Panc1 (cell line): ENCODE results near the gene UGT1A10. TPM values are rescaled to one million over a fixed set of nuclear protein-coding genes. Genes with fewer than 3 reads are reported as not detected.

Experiments used
- ATAC-seq: fragments of 200-7000 bp; cut with Tn5 transposase; 2 replicates; pipeline ENCODE4 v1.9.1; 2020; ENCODE audit warnings: mild to moderate bottlenecking, moderate library complexity
- BruUV-seq: library from RNA; stranded (reverse); fragments of 400-500 nt; replicated peaks from 2 replicates; lab custom pipeline; 2021; lab: Mats Ljungman, UMichigan
- CTCF ChIA-PET: fragments of 300-600 bp; sonication (Branson Sonifier 250); formaldehyde crosslinking; loops from one replicate; lab custom pipeline; 2022; ENCODE audit warnings: antibody characterized with exemption; lab: Charles Lee
- POLR2A ChIA-PET: fragments of 300-600 bp; sonication (Branson Sonifier 250); formaldehyde crosslinking; loops from one replicate; lab custom pipeline; 2022; ENCODE audit warnings: antibody characterized with exemption; lab: Charles Lee
- DNase-seq: peaks from one replicate; pipeline ENCODE4 v3.0.0-alpha.2; 2010; ENCODE audit warnings: low read depth, low spot score
- H3K27ac ChIP-seq: 2 replicates; pipeline ENCODE4 v1.5.1; 2011; ENCODE audit warnings: mild to moderate bottlenecking, low read length, inconsistent platforms
- H3K27me3 ChIP-seq: fragments of 200-500 bp; sonication (Bioruptor generic); 2 replicates; pipeline ENCODE4 v1.6.0; 2014; ENCODE audit warnings: low read length, inconsistent platforms; ENCODE audit not compliant: control insufficient read depth, insufficient read depth
- H3K36me3 ChIP-seq: fragments of 200-500 bp; sonication (Bioruptor generic); 2 replicates; pipeline ENCODE4 v1.5.1; 2014; ENCODE audit warnings: inconsistent platforms, mild to moderate bottlenecking, low read length, moderate library complexity; ENCODE audit not compliant: control insufficient read depth, insufficient read depth
- H3K4me1 ChIP-seq: 2 replicates; pipeline ENCODE4 v1.5.1; 2011; ENCODE audit warnings: inconsistent platforms, mild to moderate bottlenecking, low read length, moderate library complexity; ENCODE audit not compliant: control insufficient read depth, insufficient read depth
- H3K4me3 ChIP-seq, 2 experiments: 2 replicates each; pipeline ENCODE4 v1.5.1; 2011 to 2012; ENCODE audit warnings: low read depth in 2 of 2, low read length in 2 of 2, mild to moderate bottlenecking in 2 of 2, inconsistent platforms in 1 of 2, moderate library complexity in 1 of 2
- H3K9me3 ChIP-seq: fragments of 200-500 bp; sonication (Bioruptor generic); 2 replicates; pipeline ENCODE4 v1.5.1; 2014; ENCODE audit warnings: low read depth, mild to moderate bottlenecking, inconsistent platforms, low read length, moderate library complexity; ENCODE audit not compliant: control insufficient read depth, insufficient read depth
- CTCF ChIP-seq: fragments of 450-650 bp; IDR thresholded peaks from 2 replicates; pipeline ENCODE4 v1.5.1; 2017; ENCODE audit warnings: mild to moderate bottlenecking
- POLR2AphosphoS5 ChIP-seq: IDR thresholded peaks from 2 replicates; pipeline ENCODE4 v1.6.1; 2012; ENCODE audit warnings: mild to moderate bottlenecking, low read depth, low read length, moderate library complexity
- REST ChIP-seq, 2 experiments: IDR thresholded peaks; 2 replicates each; pipeline ENCODE4 v1.6.1; 2011 to 2012; ENCODE audit warnings: low read depth in 2 of 2, control low read depth in 1 of 2, low read length in 1 of 2, mild to moderate bottlenecking in 1 of 2, moderate library complexity in 1 of 2; ENCODE audit not compliant: insufficient read depth in 1 of 2
- SIN3A ChIP-seq: IDR thresholded peaks from 2 replicates; pipeline ENCODE4 v1.6.1; 2012; ENCODE audit warnings: low read depth, mild to moderate bottlenecking, low read length, moderate library complexity, borderline replicate concordance; ENCODE audit not compliant: insufficient read depth
- TCF7L2 ChIP-seq: IDR thresholded peaks from 2 replicates; pipeline ENCODE4 v1.6.1; 2011; ENCODE audit warnings: mild to moderate bottlenecking, low read depth, low read length, inconsistent platforms
- in situ Hi-C: cut with HindIII; loops from 2 replicates; pipeline ENCODE4 v1.10.0; 2016; ENCODE audit warnings: low sequenced_read_pairs, low pct_unique_long_range_greater_than_20kb
- intact Hi-C: fragments of 100-400 bp; cut with micrococcal nuclease; formaldehyde crosslinking; loops from one replicate; pipeline ENCODE4 v1.10.0; 2022; ENCODE audit not compliant: unreplicated experiment
- total RNA-seq: library from RNA; stranded (reverse); gene quantifications from one replicate; pipeline ENCODE4 v1.2.1, GENCODE V29; 2021; ENCODE audit not compliant: unreplicated experiment

The UGT1A10 gene
- total RNA-seq, 1 experiment from 2014 or later = not detected

GRCh38 chr2:233796254-233796653 lies 160.0 kb downstream of the UGT1A10 start:
- in situ Hi-C loops (no loop called here), intact Hi-C loops (no loop called here)
- TF ChIP-seq TCF7L2 = no peak
- no peak for TF ChIP-seq CTCF
- no peak for DNase-seq
- no TSS peak for BruUV-seq
- Histone ChIP-seq H3K4me1 (no peaks in the 10 kb centered on the region), H3K36me3 (no peaks in the 10 kb centered on the region), H3K9me3 (no peaks in the 10 kb centered on the region), H3K27ac (no peak overlapping the region), H3K4me3 (no peak overlapping the region), H3K27me3 (no peaks in the 10 kb centered on the region)
- no peak for ATAC-seq
- ChIA-PET CTCF (no interaction called here), POLR2A (no interaction called here)

GRCh38 chr2:233798335-233799086 lies 162.3 kb downstream of the UGT1A10 start:
- Histone ChIP-seq H3K9me3 (no peaks in the 10 kb centered on the region), H3K27me3 (no peaks in the 10 kb centered on the region), H3K4me1 (no peaks in the 10 kb centered on the region), H3K4me3 (no peak overlapping the region), H3K27ac (no peak overlapping the region), H3K36me3 (no peaks in the 10 kb centered on the region)
- DNase-seq (no peak), ATAC-seq (no peak)
- no TSS peak for BruUV-seq
- TF ChIP-seq TCF7L2 (no peak), REST (IDR thresholded peaks at IDR 0.05; ENCODE audit: insufficient read depth in 1 of 2, low read depth in 2 of 2, low read length in 1 of 2) (no peak), POLR2AphosphoS5 (no peak), SIN3A (no peak), CTCF (no peak)
- POLR2A ChIA-PET = no interaction called here
- CTCF ChIA-PET = no interaction called here
- in situ Hi-C loops = no loop called here
- intact Hi-C loops = no loop called here
